Vagina (tissue), 2 donors: ENCODE measurements around the gene SLC38A2. TPM values are rescaled to one million over a fixed set of nuclear protein-coding genes. Genes with fewer than 3 reads are reported as not detected.

Source experiments
- DNase-seq, 2 donors: peaks; one replicate each; pipeline ENCODE4 v3.0.0-alpha.2; 2017; ENCODE audit errors: extremely low spot score in 2 of 2
- H3K27ac ChIP-seq: fragments of 200-600 bp; sonication (generic); one replicate; pipeline ENCODE4 v1.5.1; 2019
- H3K27me3 ChIP-seq: fragments of 200-600 bp; sonication (generic); one replicate; pipeline ENCODE4 v1.5.1; 2019
- H3K36me3 ChIP-seq, 2 donors: fragments of 200-600 bp; sonication (generic); one replicate each; pipeline ENCODE4 v1.5.1; 2017 to 2019
- H3K4me1 ChIP-seq: fragments of 200-600 bp; sonication (generic); one replicate; pipeline ENCODE4 v1.5.1; 2019
- H3K4me3 ChIP-seq, 2 donors: fragments of 200-600 bp; sonication (generic); 1 replicate in 1 of 2; 2 replicates in 1 of 2; pipeline ENCODE4 v1.5.1; 2016 to 2019
- H3K9me3 ChIP-seq: fragments of 200-600 bp; sonication (generic); one replicate; pipeline ENCODE4 v1.5.1; 2019
- POLR2A ChIP-seq, 2 donors: fragments of 450-650 bp; IDR thresholded peaks; one replicate each; pipeline ENCODE4 v1.6.1; 2017; ENCODE audit warnings: antibody characterized with exemption in 2 of 2, mild to moderate bottlenecking in 2 of 2, moderate library complexity in 2 of 2
- POLR2AphosphoS5 ChIP-seq, 2 donors: sonication (generic); formaldehyde crosslinking; IDR thresholded peaks; one replicate each; pipeline ENCODE4 v1.9.0; 2017; ENCODE audit warnings: antibody characterized with exemption in 2 of 2, mild to moderate bottlenecking in 2 of 2, low read depth in 1 of 2; ENCODE audit not compliant: insufficient read depth in 1 of 2
- intact Hi-C: fragments of 100-400 bp; cut with DNase I; formaldehyde crosslinking; loops from one replicate; pipeline ENCODE4 v1.15.1; 2023
- total RNA-seq: library from RNA; depleted of rRNA; stranded (reverse); fragments of >200 nt; gene quantifications from one replicate; pipeline ENCODE4 v1.2.3, GENCODE V29; 2016
- TF ChIP-seq, protein P1 (sequence below), 3 experiments: fragments of 450-650 bp in 2 of 3; fragments of 200-600 bp in 1 of 3; sonication (generic) in 1 of 3; IDR thresholded peaks; one replicate each; pipeline ENCODE4 v1.5.1; 2017 to 2019; ENCODE audit warnings: antibody characterized with exemption in 3 of 3, mild to moderate bottlenecking in 2 of 3, moderate library complexity in 2 of 3

Gene SLC38A2
- total RNA-seq, 1 donor from 2014 or later = 352 TPM

GRCh38 chr12:46396826-46397225 lies 24.3 kb upstream of the SLC38A2 start:
- DNase-seq = no peak
- Histone ChIP-seq H3K27ac (no peak overlapping the region), H3K4me3 (no peak overlapping the region), H3K36me3 (no peaks in the 10 kb centered on the region), H3K4me1 (peaks cover 19% of the 10 kb centered on the region), H3K27me3 (no peaks in the 10 kb centered on the region), H3K9me3 (no peaks in the 10 kb centered on the region)
- intact Hi-C loops = no loop called here
- TF ChIP-seq POLR2AphosphoS5 (IDR thresholded peaks at IDR 0.05; ENCODE audit: insufficient read depth in 1 of 2, low read depth in 1 of 2) (no peak), POLR2A (IDR thresholded peaks at IDR 0.05) (no peak)
- TF ChIP-seq, protein P1, sequence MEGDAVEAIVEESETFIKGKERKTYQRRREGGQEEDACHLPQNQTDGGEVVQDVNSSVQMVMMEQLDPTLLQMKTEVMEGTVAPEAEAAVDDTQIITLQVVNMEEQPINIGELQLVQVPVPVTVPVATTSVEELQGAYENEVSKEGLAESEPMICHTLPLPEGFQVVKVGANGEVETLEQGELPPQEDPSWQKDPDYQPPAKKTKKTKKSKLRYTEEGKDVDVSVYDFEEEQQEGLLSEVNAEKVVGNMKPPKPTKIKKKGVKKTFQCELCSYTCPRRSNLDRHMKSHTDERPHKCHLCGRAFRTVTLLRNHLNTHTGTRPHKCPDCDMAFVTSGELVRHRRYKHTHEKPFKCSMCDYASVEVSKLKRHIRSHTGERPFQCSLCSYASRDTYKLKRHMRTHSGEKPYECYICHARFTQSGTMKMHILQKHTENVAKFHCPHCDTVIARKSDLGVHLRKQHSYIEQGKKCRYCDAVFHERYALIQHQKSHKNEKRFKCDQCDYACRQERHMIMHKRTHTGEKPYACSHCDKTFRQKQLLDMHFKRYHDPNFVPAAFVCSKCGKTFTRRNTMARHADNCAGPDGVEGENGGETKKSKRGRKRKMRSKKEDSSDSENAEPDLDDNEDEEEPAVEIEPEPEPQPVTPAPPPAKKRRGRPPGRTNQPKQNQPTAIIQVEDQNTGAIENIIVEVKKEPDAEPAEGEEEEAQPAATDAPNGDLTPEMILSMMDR (IDR thresholded peaks at IDR 0.05) = no peak

DNA sequence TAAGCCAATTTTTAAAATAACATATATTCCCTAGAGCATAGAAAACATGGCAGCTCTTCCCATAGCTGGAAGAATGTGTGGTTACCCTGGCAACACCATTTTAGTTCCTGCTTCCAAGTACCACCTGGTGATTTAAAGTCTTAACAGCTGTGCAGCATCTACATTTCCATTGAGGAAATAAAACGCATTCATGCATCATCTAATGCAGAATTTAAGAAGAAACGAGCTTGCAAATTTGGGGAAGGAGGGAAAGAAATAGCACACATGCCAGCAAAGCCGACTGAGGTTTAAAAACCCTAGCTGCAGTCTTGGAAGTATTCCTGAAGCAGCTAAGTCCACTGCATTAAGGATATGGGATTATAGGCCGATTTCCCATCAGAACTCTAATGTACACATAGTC lies 22.8 kb upstream of the SLC38A2 start:
- Histone ChIP-seq H3K4me3 (no peak overlapping the region), H3K27me3 (no peaks in the 10 kb centered on the region), H3K4me1 (peaks cover 16% of the 10 kb centered on the region), H3K36me3 (no peaks in the 10 kb centered on the region), H3K9me3 (no peaks in the 10 kb centered on the region), H3K27ac (no peak overlapping the region)
- DNase-seq = no peak
- TF ChIP-seq POLR2A (IDR thresholded peaks at IDR 0.05) (no peak), POLR2AphosphoS5 (IDR thresholded peaks at IDR 0.05; ENCODE audit: insufficient read depth in 1 of 2, low read depth in 1 of 2) (no peak)
- TF ChIP-seq, protein P1 (IDR thresholded peaks at IDR 0.05) = no peak
- intact Hi-C loops = no loop called here

GRCh38 chr12:46391630-46392029 lies 19.1 kb upstream of the SLC38A2 start:
- H3K36me3 ChIP-seq = no peaks in the 10 kb centered on the region
- intact Hi-C loops = no loop called here
- H3K27ac ChIP-seq = no peak overlapping the region
- no peaks in the 10 kb centered on the region for H3K9me3 ChIP-seq
- DNase-seq = no peak
- TF ChIP-seq, protein P1 (IDR thresholded peaks at IDR 0.05) = no peak
- TF ChIP-seq POLR2A (IDR thresholded peaks at IDR 0.05) (no peak), POLR2AphosphoS5 (IDR thresholded peaks at IDR 0.05; ENCODE audit: insufficient read depth in 1 of 2, low read depth in 1 of 2) (no peak)
- H3K4me3 ChIP-seq = no peak overlapping the region
- H3K27me3 ChIP-seq = no peaks in the 10 kb centered on the region
- H3K4me1 ChIP-seq = peaks cover 44% of the 10 kb centered on the region

DNA sequence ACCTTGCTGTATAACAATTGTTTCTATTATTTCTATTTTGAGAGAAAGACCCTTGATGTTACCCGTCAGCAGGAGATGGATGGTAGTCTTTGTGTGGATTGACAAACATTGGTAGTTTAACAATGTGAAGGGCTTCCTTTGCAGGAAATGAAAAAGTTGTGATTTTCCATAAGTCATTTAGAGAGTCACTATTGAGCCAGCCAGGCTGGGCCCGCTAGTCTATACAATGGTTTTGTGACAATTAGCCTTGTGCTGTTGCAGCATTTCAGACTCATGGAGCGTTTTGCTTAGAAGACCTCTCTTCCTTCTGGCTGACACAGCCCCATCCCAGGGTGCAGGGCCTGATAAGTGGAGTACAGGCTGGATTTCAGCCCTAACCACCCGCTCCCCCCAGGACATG lies 18.3 kb upstream of the SLC38A2 start:
- intact Hi-C loops = no loop called here
- peaks cover 52% of the 10 kb centered on the region for H3K4me1 ChIP-seq
- no peaks in the 10 kb centered on the region for H3K36me3 ChIP-seq
- H3K27ac ChIP-seq = peak overlapping the region; percentile 51
- H3K4me3 ChIP-seq = no peak overlapping the region
- TF ChIP-seq, protein P1 (IDR thresholded peaks at IDR 0.05) = no peak
- no peak for TF ChIP-seq POLR2A (IDR thresholded peaks at IDR 0.05)
- no peak for TF ChIP-seq POLR2AphosphoS5 (IDR thresholded peaks at IDR 0.05; ENCODE audit: insufficient read depth in 1 of 2, low read depth in 1 of 2)
- DNase-seq = no peak
- H3K9me3 ChIP-seq = no peaks in the 10 kb centered on the region
- no peaks in the 10 kb centered on the region for H3K27me3 ChIP-seq

GRCh38 chr12:46390304-46390703 lies 17.7 kb upstream of the SLC38A2 start:
- intact Hi-C loops = no loop called here

More at GRCh38 chr12:46390304-46390703, 17.7 kb upstream of the SLC38A2 start:
- Histone ChIP-seq H3K9me3 (no peaks in the 10 kb centered on the region), H3K4me3 (no peak overlapping the region), H3K4me1 (peaks cover 58% of the 10 kb centered on the region), H3K36me3 (no peaks in the 10 kb centered on the region), H3K27me3 (no peaks in the 10 kb centered on the region), H3K27ac (peak overlapping the region; percentile 51)
- no peak for DNase-seq
- no peak for TF ChIP-seq POLR2AphosphoS5 (IDR thresholded peaks at IDR 0.05; ENCODE audit: insufficient read depth in 1 of 2, low read depth in 1 of 2)
- TF ChIP-seq, protein P1 (IDR thresholded peaks at IDR 0.05) = no peak
- no peak for TF ChIP-seq POLR2A (IDR thresholded peaks at IDR 0.05)
